AG08395 (cell line): Measurements from ENCODE around the gene ST7.
A peak's percentile ranks its signal among the peaks of the same experiment; 100 is the strongest.

Experiments
- DNase-seq: peaks from one replicate; pipeline ENCODE4 v3.0.0; 2012; ENCODE audit warnings: mixed read lengths, low spot score

Gene ST7

GRCh38 chr7:117132321-117133120 is 179.2 kb downstream of the ST7 start:
- DNase-seq = peak; percentile 82

- no peak for DNase-seq
Measured at GRCh38 chr7:117133125-117133524, 179.8 kb downstream of the ST7 start.

GRCh38 chr7:117134411-117134810 is 181.1 kb downstream of the ST7 start:
- DNase-seq = no peak

GRCh38 chr7:117134889-117135552 is 181.7 kb downstream of the ST7 start:
- DNase-seq = no peak

- no peak for DNase-seq
Measured at GRCh38 chr7:117135553-117135891, 182.2 kb downstream of the ST7 start.

- DNase-seq = no peak
Measured at GRCh38 chr7:117137868-117138267, 184.6 kb downstream of the ST7 start.

- no peak for DNase-seq
Measured at GRCh38 chr7:117138495-117138894, 185.2 kb downstream of the ST7 start.

- DNase-seq = no peak
Measured at GRCh38 chr7:117138981-117139380, 185.7 kb downstream of the ST7 start.

- DNase-seq = no peak
Measured at GRCh38 chr7:117139397-117139984, 186.2 kb downstream of the ST7 start.

- DNase-seq = no peak
Measured at GRCh38 chr7:117140921-117141320, 187.6 kb downstream of the ST7 start.

GRCh38 chr7:117143066-117143465 is 189.8 kb downstream of the ST7 start:
- DNase-seq = no peak

GRCh38 chr7:117143580-117143979 is 190.3 kb downstream of the ST7 start:
- no peak for DNase-seq

- no peak for DNase-seq
Measured at GRCh38 chr7:117145333-117145732, 192.0 kb downstream of the ST7 start.

GRCh38 chr7:117146059-117146458 is 192.8 kb downstream of the ST7 start:
- DNase-seq = no peak

GRCh38 chr7:117146511-117146910 is 193.2 kb downstream of the ST7 start:
- DNase-seq = no peak

GRCh38 chr7:117148971-117149370 is 195.7 kb downstream of the ST7 start:
- DNase-seq = no peak

- no peak for DNase-seq
Measured at GRCh38 chr7:117149692-117150091, 196.4 kb downstream of the ST7 start.

- no peak for DNase-seq
Measured at GRCh38 chr7:117152213-117153007, 199.1 kb downstream of the ST7 start.

GRCh38 chr7:117153016-117153545 is 199.8 kb downstream of the ST7 start:
- no peak for DNase-seq

GRCh38 chr7:117154721-117155120 is 201.4 kb downstream of the ST7 start:
- DNase-seq = no peak

- DNase-seq = no peak
Measured at GRCh38 chr7:117155694-117156093, 202.4 kb downstream of the ST7 start.
